Measurements from ENCODE around the gene CYP11A1. TPM values are rescaled to one million over a fixed set of nuclear protein-coding genes. Genes with fewer than 3 reads are reported as not detected.

The CYP11A1 gene
- total and polyA plus RNA-seq, 10 of the 15 experiments (the other 5 are each of a cell fraction or from before 2014, with no cell fraction given): 0.11 to 1.2 (median 0.23) TPM; not detected in 5

GRCh38 chr15:74408815-74409214 is 41.4 kb upstream of the CYP11A1 start (continued):
- TF ChIP-seq MLLT1 (IDR thresholded peaks at IDR 0.05) (0 out of 2 replicates have a peak, but pooled peaks have one; percentile 32), PAX5 (IDR thresholded peaks at IDR 0.05; ENCODE audit: borderline replicate concordance, low read depth, low read length) (no peak), POLR2AphosphoS5 (IDR thresholded peaks at IDR 0.05; ENCODE audit: low read length) (peak; percentile 69), HDAC2 (IDR thresholded peaks at IDR 0.05) (no peak)

GRCh38 chr15:74408385-74408784 is 40.9 kb upstream of the CYP11A1 start:
- ChIA-PET POLR2A (interaction anchor here (15.4 kb wide), 1 partner anchor 19 kb away, joined by 325 read pairs; the partner anchor contains the start of gene SEMA7A), SMC1A (ENCODE audit: uncharacterized antibody, unreplicated experiment) (interaction anchor here (10.9 kb wide), 1 partner anchor 24 kb away, joined by 182 read pairs; the partner anchor contains the start of gene SEMA7A), RAD21 (ENCODE audit: unreplicated experiment) (interaction anchor here (0.8 to 20.3 kb wide), 3 partner anchors 12 to 24 kb away, joined by 3 to 496 read pairs (median 262); partner anchors contain the start of gene SEMA7A), CTCF (interaction anchor here (0.6 to 14.7 kb wide), 3 partner anchors 16 to 190 kb away, joined by 3 to 187 read pairs (median 5); no protein-coding TSS in a partner anchor)
- Histone ChIP-seq H4K20me1 (ENCODE audit: control insufficient read depth, insufficient read depth) (no peaks in the 10 kb centered on the region), H3K9me3 (replicated peaks; ENCODE audit: control insufficient read depth, insufficient read depth, low read length) (no peaks in the 10 kb centered on the region), H3K4me2 (ENCODE audit: control insufficient read depth, insufficient read depth) (no peak overlapping the region), H3K4me3 (no peak overlapping the region), H3K27me3 (replicated peaks in 1 of 2; ENCODE audit: control insufficient read depth in 2 of 2, insufficient read depth in 2 of 2, low read length in 1 of 2) (no peaks in the 10 kb centered on the region), H3K79me2 (ENCODE audit: control insufficient read depth, insufficient read depth, low read length) (no peaks in the 10 kb centered on the region; the same call in 1 of the 2 replicates), H3K27ac (ENCODE audit: control insufficient read depth, insufficient read depth) (no peak overlapping the region; the same call in 1 of the 2 replicates), H3K9ac (ENCODE audit: control insufficient read depth, insufficient read depth, low read length) (no peak overlapping the region), H3K4me1 (ENCODE audit: control insufficient read depth, insufficient read depth, low read length) (peaks cover 29% of the 10 kb centered on the region), H2AFZ (ENCODE audit: control insufficient read depth, low read depth, low read length) (no peak overlapping the region), H3K36me3 (ENCODE audit: control insufficient read depth in 2 of 2, insufficient read depth in 2 of 2, low read length in 1 of 2) (peaks cover 17 to 34% of the 10 kb centered on the region in 2 experiments)
- TF ChIP-seq PKNOX1 (IDR thresholded peaks at IDR 0.05) (no peak), NFIC (IDR thresholded peaks at IDR 0.05; ENCODE audit: low read depth, low read length) (no peak), CBX5 (IDR thresholded peaks at IDR 0.05; ENCODE audit: low read depth) (no peak), PBX3 (IDR thresholded peaks at IDR 0.05; ENCODE audit: insufficient replicate concordance, low read depth, low read length) (peak; percentile 2), SPI1 (IDR thresholded peaks at IDR 0.05; ENCODE audit: borderline replicate concordance, insufficient read depth, low read depth, low read length) (no peak), REST (IDR thresholded peaks at IDR 0.05; ENCODE audit: low read depth, low read length) (0 out of 2 replicates have a peak, but pooled peaks have one; percentile 21), BACH1 (IDR thresholded peaks at IDR 0.05; ENCODE audit: borderline replicate concordance) (no peak), POLR2AphosphoS5 (IDR thresholded peaks at IDR 0.05; ENCODE audit: low read length) (peak; percentile 68; the same call in 1 of the 2 replicates), BCL3 (IDR thresholded peaks at IDR 0.05; ENCODE audit: borderline replicate concordance, insufficient read depth, low read depth, low read length, poor library complexity, severe bottlenecking) (no peak)
- no TSS peak for BruUV-seq (replicated peaks)
- in situ Hi-C loops (cut with MboI): no loop called here
- no peak for FAIRE-seq
- no peak for ATAC-seq
- intact Hi-C loops (cut with micrococcal nuclease; ENCODE audit: unreplicated experiment): no loop called here
- WGBS (ENCODE audit: insufficient coverage, insufficient replicate concordance, low lambda C conversion rate, missing lambda C conversion rate): 65% methylated on average over 2 of the region's 2 CpGs
- DNase-seq (ENCODE audit: low read depth, low spot score): no peak
